GM13977 (cell line): ENCODE measurements around the gene LPP.

Source experiments
- DNase-seq: peaks from one replicate; pipeline ENCODE4 v3.0.0; 2012; ENCODE audit warnings: low spot score
- in situ Hi-C: fragments of 300-500 bp; cut with MboI; formaldehyde crosslinking; loops from one replicate; pipeline ENCODE4 v1.12.0; 2022; ENCODE audit warnings: low sequenced_read_pairs, low pct_unique_long_range_greater_than_20kb, mixed read lengths, inconsistent platforms; ENCODE audit not compliant: unreplicated experiment
- TF ChIP-seq, protein P1 (sequence below): IDR thresholded peaks from 2 replicates; pipeline ENCODE4 v1.5.1; 2012; ENCODE audit warnings: mild to moderate bottlenecking, control low read depth; ENCODE audit not compliant: insufficient read depth; ENCODE audit errors: extremely low read depth, missing control alignments

LPP gene

DNA sequence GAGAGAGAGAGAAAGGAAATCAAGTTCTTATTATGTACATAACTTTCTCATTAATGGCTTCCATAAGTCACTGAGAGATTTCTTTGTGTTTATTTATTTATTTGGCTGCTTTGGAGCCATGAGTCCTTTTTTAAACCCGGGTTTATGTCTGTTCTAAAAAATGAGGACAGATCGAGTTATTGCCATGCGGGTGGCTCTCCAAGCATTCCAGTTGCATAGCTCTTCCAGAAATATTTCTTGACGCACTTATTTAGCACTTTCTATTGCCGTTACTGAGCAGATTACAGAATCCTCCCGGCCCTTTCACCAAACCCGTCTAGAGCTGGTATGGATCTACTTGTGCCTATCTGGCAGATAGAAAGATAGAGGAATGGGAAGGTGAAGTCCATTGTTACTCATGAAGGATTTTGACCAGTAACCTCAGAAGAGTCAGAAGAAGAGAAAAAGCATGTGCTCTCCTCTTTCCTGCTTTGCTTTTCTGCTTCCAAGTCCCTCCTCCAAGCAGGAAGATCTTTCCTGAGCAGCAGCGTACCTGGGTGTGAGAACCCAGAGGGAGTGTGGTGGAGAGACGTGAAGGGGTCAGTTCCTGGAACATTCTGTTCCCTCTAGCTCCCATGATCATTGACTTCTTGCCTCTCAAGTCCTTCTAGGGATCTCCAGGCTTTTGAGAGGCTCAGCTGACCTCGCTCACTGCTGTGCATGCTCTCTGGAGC is 112.8 kb downstream of the LPP start:
- TF ChIP-seq, protein P1, sequence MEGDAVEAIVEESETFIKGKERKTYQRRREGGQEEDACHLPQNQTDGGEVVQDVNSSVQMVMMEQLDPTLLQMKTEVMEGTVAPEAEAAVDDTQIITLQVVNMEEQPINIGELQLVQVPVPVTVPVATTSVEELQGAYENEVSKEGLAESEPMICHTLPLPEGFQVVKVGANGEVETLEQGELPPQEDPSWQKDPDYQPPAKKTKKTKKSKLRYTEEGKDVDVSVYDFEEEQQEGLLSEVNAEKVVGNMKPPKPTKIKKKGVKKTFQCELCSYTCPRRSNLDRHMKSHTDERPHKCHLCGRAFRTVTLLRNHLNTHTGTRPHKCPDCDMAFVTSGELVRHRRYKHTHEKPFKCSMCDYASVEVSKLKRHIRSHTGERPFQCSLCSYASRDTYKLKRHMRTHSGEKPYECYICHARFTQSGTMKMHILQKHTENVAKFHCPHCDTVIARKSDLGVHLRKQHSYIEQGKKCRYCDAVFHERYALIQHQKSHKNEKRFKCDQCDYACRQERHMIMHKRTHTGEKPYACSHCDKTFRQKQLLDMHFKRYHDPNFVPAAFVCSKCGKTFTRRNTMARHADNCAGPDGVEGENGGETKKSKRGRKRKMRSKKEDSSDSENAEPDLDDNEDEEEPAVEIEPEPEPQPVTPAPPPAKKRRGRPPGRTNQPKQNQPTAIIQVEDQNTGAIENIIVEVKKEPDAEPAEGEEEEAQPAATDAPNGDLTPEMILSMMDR = no peak
- DNase-seq = no peak
- in situ Hi-C loops = no loop called here

DNA sequence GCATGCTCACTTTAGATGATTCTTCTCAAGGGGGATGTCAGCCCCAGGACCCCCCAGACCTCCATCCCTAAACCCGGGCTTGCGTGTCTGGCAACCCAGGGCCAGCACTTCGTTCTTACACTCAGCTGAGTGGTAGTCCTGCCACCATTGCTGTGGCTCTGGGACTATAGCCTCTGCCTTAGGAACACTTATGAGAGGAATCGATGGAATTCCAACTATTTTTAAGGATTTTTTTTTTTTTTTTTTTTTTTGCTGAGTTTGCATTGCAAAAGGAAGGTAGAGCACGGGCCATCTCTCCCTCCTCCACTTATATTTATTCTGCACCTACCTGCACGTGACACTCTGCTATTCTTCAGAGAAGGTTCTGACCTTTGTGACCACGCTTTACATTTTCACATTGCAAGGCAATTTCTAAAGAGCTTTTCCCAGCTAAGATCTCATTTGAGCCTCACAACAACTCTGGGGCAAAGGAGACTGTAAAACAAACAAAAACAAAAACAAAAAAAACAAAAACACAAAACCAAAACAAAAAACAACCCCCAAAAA is 113.9 kb downstream of the LPP start:
- in situ Hi-C loops = no loop called here
- DNase-seq = no peak
- TF ChIP-seq, protein P1 = no peak

DNA sequence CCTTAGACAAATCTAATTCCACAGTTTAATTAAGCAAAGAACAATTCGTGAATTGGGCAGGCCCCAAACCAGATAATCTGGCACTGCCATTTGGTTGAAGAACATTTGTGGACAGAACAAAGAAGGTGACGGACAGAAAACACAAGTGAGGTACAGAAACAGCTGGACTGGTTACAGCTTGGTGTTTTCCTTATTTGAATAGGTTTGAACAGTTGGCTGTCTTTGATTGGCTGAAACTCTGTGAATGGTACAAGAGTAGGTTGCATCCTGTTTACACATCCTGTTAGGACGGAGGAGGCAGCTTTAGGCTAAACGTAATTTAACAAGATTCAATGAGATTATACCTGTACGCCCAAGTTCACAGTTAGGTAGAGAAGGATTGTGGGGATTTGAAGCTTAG is 114.4 kb downstream of the LPP start:
- TF ChIP-seq, protein P1 = no peak
- in situ Hi-C loops = no loop called here
- DNase-seq = no peak

DNA sequence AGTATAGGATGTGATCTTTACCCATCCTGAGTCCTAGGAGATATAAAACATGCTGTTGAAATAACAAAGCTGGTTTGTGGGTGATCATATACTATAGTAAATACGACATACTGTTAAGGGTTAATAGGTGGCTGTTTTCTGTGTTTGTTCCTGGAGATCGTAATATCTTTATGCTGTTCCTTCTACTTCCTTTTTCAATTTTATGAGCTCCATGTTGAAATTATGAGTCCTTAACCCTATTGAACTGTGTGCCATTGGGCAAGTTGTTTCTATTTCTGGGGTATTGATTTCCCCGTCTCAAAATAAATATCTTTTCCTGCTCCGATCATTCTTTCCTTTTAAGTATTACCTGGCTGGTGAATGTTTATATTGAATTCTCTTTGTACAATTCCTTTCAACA is 115.1 kb downstream of the LPP start:
- TF ChIP-seq, protein P1 = no peak
- no peak for DNase-seq
- in situ Hi-C loops = no loop called here

DNA sequence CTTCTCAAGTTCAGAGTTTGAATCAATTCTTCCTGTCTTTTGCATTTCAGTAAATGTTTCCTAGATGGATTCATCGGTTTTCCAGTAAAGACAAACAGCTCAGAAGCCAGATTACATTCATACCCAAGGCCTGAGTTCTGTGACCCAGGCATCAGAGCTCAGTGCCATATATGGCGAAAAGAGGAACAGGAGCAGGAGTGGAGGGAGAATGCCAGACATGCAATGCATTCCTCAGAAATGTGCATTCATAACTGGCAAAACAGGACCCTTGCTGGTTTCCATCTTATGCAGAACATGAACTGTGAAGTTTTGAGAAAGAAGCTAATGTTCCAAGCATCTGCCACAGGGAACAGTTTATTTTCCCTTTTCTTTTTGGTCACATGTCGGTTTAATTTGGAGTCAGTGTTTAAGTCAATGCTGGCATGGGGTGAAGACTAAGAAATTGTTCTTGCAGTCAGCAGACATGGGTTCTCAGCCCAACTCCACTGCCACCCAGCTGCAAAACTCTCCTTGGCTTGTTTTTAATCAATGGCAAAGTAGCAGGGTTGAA is 116.5 kb downstream of the LPP start:
- TF ChIP-seq, protein P1 = no peak
- DNase-seq = no peak
- in situ Hi-C loops = no loop called here

DNA sequence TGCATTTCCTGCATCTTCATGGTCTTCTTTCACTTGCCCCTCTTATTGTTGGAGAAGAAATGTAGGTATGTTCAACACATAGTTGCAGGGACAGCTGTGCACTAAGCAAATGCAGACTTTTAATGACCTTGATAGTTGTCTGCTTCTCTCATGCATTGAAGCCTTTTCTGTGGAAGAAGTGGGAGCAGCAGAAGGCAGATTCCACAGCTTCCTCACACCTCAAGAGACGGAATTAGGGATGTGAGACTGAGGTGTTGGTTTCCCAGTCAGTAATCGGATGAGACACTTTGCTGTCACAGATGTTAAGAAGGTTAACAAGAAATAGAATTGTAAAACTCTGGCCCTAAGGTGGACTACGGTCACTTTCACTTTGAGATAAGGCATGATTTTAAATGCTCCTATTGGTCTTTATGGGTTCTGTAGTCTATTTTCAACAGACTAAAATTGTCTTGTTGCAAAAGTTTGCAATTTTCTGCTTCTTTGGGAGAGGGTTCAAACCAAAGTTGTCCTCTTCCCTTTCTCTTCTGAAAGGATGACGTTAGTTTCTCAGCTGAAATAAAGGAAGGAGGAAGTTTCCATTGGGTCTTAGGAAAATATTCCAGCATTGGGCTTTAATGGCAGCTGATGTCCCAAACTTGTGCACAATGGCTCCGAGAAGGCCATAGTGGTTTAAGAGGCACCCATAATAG is 117.4 kb downstream of the LPP start:
- in situ Hi-C loops = no loop called here
- DNase-seq = no peak
- TF ChIP-seq, protein P1 = no peak
